SU-DHL-6 (cell line): ENCODE data around the gene PRDM5.

ENCODE experiments used
- CTCF ChIP-seq: fragments of 200-600 bp; sonication (generic); IDR thresholded peaks from one replicate; pipeline ENCODE4 v1.5.1; 2017; ENCODE audit warnings: antibody characterized with exemption, mild to moderate bottlenecking, low read length, moderate library complexity; ENCODE audit not compliant: insufficient read depth, poor library complexity, severe bottlenecking
- EZH2phosphoT487 ChIP-seq: fragments of 200-600 bp; sonication (generic), shearing (Covaris generic); conservative IDR thresholded peaks from 2 replicates; pipeline ENCODE4 v1.6.1; 2018; ENCODE audit warnings: mild to moderate bottlenecking, antibody characterized with exemption, low read length, moderate library complexity, mixed read lengths

GRCh38 chr4:120964596-120964995, 42.1 kb upstream of the PRDM5 start:
- no peak for TF ChIP-seq EZH2phosphoT487
- TF ChIP-seq CTCF = no peak
